Esophagus squamous epithelium (tissue), 5 donors: Measurements from ENCODE around the gene SLC6A3. TPM values are rescaled to one million over a fixed set of nuclear protein-coding genes. Genes with fewer than 3 reads are reported as not detected.
"Not testable (repeated sequence)": the region's sequence is repeated elsewhere in the genome, so short reads cannot be mapped to it uniquely, and the experiment has no call there.

Source experiments
- DNase-seq: peaks from one replicate; lab custom pipeline; 2025; lab: John Stamatoyannopoulos, UW
- H3K27ac ChIP-seq, 4 donors: fragments of 200-600 bp; sonication (generic); one replicate each; pipeline ENCODE4 v1.5.1; 2016 to 2019; ENCODE audit warnings: mild to moderate bottlenecking in 1 of 4
- H3K27me3 ChIP-seq, 4 donors: fragments of 200-600 bp; sonication (generic); 1 replicate in 3 of 4; 2 replicates in 1 of 4; pipeline versions ENCODE4 v1.5.1 to v1.6.0; 2017 to 2021; ENCODE audit warnings: antibody characterized with exemption in 1 of 4
- H3K36me3 ChIP-seq, 3 donors: fragments of 200-600 bp; sonication (generic); one replicate each; pipeline ENCODE4 v1.5.1; 2016 to 2019
- H3K4me1 ChIP-seq, 3 donors: fragments of 200-600 bp; sonication (generic); one replicate each; pipeline ENCODE4 v1.5.1; 2017 to 2019
- H3K4me3 ChIP-seq, 4 donors: fragments of 200-600 bp; sonication (generic); 1 replicate in 3 of 4; 2 replicates in 1 of 4; pipeline ENCODE4 v1.5.1; 2016 to 2019; ENCODE audit warnings: mild to moderate bottlenecking in 2 of 4, moderate library complexity in 1 of 4
- H3K9me3 ChIP-seq, 3 donors: fragments of 200-600 bp; sonication (generic); one replicate each; pipeline ENCODE4 v1.5.1; 2016 to 2019
- CTCF ChIP-seq, 6 experiments: fragments of 450-650 bp in 4 of 6; fragments of 200-600 bp in 2 of 6; sonication (generic) in 2 of 6; IDR thresholded peaks; one replicate each; pipeline ENCODE4 v1.5.1; 2016 to 2019; ENCODE audit warnings: antibody characterized with exemption in 6 of 6, mild to moderate bottlenecking in 4 of 6, moderate library complexity in 4 of 6
- POLR2A ChIP-seq, 4 donors: fragments of 450-650 bp; IDR thresholded peaks; one replicate each; pipeline ENCODE4 v1.6.1; 2017; ENCODE audit warnings: antibody characterized with exemption in 4 of 4, mild to moderate bottlenecking in 4 of 4, moderate library complexity in 3 of 4
- WGBS, 2 donors: methylation state at CpG; one replicate each; pipeline ENCODE4 v1.1.5; 2018; 5-methylcytosine and 5-hydroxymethylcytosine counted together
- intact Hi-C: fragments of 100-400 bp; cut with DNase I; formaldehyde crosslinking; loops from one replicate; pipeline ENCODE4 v1.15.0; 2022
- total RNA-seq, 4 donors: library from RNA; depleted of rRNA; stranded (reverse); fragments of >200 nt; gene quantifications; one replicate each; pipeline ENCODE4 v1.1.0, GENCODE V29; 2016
- donor health status: DM: yes; HTN: yes; CAD: no.

Gene SLC6A3
- total RNA-seq, 4 donors from 2014 or later = 0.19 TPM; not detected in 3

GRCh38 chr5:1429066-1429465, 16.2 kb downstream of the SLC6A3 start:
- TF ChIP-seq POLR2A (IDR thresholded peaks at IDR 0.05) (no peak), CTCF (IDR thresholded peaks at IDR 0.05) (no peak)
- Histone ChIP-seq H3K27ac (no peak overlapping the region), H3K4me1 (no peaks in the 10 kb centered on the region), H3K9me3 (peaks cover 4 to 44% (median 26%) of the 10 kb centered on the region in 3 donors), H3K36me3 (no peaks in the 10 kb centered on the region), H3K27me3 (peaks cover 0 to 3% (median 0%) of the 10 kb centered on the region in 4 donors), H3K4me3 (no peak overlapping the region)
- intact Hi-C loops = no loop called here
- no peak for DNase-seq
- WGBS, 2 donors = 79% methylated on average over 5 to 6 of the region's 7 CpGs

- no peak for DNase-seq
- Histone ChIP-seq H3K4me3 (no peak overlapping the region), H3K4me1 (no peaks in the 10 kb centered on the region), H3K9me3 (peaks cover 4 to 44% (median 26%) of the 10 kb centered on the region in 3 donors), H3K27me3 (peaks cover 0 to 3% (median 0%) of the 10 kb centered on the region in 4 donors), H3K36me3 (no peaks in the 10 kb centered on the region), H3K27ac (no peak overlapping the region)
- intact Hi-C loops = no loop called here
- WGBS, 2 donors = 77 to 79% methylated on average over 1 of the region's 1 CpG
- TF ChIP-seq POLR2A (IDR thresholded peaks at IDR 0.05) = no peak
- no peak for TF ChIP-seq CTCF (IDR thresholded peaks at IDR 0.05)
Observed at GRCh38 chr5:1428107-1428506, 17.1 kb downstream of the SLC6A3 start.

- H3K27me3 ChIP-seq = peaks cover 0 to 12% (median 0%) of the 10 kb centered on the region in 4 donors
- H3K4me3 ChIP-seq = no peak overlapping the region
- no peaks in the 10 kb centered on the region for H3K36me3 ChIP-seq
- peaks cover 4 to 35% (median 26%) of the 10 kb centered on the region in 3 donors for H3K9me3 ChIP-seq
- intact Hi-C loops = no loop called here
- no peak overlapping the region for H3K27ac ChIP-seq
- TF ChIP-seq POLR2A (IDR thresholded peaks at IDR 0.05) = no peak
- TF ChIP-seq CTCF (IDR thresholded peaks at IDR 0.05) = no peak
- no peak for DNase-seq
- H3K4me1 ChIP-seq = no peaks in the 10 kb centered on the region
- 75 to 86% methylated on average over 3 to 7 of the region's 9 CpGs for WGBS, 2 donors
Observed at GRCh38 chr5:1424716-1425115, 20.5 kb downstream of the SLC6A3 start.

DNA sequence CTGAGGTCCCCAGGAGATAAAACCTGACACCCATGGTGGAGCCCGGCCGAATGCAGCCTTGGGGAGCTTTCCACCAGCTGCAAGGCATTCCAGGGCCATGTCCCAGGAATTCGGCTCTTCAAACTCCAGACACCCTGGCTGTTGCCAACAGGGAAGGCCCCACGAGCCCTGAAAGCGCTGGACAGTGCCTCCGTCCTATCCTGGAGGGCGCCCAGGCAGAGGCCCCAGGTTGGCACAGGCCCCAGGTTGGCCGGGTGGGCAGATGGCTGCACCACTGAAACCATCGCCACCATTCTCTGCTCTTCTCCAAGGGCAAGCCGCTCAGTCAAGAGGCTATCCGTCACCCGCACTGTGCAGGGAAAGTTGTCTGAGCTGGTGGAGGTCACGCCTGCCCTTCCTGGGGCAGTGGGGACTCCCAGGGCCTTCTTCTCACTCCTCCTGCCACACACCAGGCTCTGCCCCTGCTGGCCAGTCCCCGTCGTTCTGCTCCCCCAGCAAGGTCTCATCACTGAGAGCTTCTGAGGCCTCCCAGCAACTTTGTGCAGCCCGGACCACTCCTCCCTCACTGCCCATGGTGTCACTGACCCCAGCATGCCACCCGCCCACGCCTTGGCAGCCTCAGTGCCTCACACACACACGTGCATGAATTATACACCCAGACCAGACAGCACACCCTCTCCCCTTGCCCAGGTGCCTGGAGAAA, 21.2 kb downstream of the SLC6A3 start:
- WGBS, 2 donors = 48 to 61% methylated on average over 7 of the region's 19 CpGs
- intact Hi-C loops = no loop called here
- TF ChIP-seq POLR2A (IDR thresholded peaks at IDR 0.05) (no peak), CTCF (IDR thresholded peaks at IDR 0.05) (no peak)
- Histone ChIP-seq H3K9me3 (peaks cover 4 to 29% (median 21%) of the 10 kb centered on the region in 3 donors), H3K36me3 (no peaks in the 10 kb centered on the region), H3K27me3 (peaks cover 0 to 12% (median 0%) of the 10 kb centered on the region in 4 donors), H3K4me1 (no peaks in the 10 kb centered on the region), H3K27ac (no peak overlapping the region), H3K4me3 (no peak overlapping the region)
- no peak for DNase-seq

DNA sequence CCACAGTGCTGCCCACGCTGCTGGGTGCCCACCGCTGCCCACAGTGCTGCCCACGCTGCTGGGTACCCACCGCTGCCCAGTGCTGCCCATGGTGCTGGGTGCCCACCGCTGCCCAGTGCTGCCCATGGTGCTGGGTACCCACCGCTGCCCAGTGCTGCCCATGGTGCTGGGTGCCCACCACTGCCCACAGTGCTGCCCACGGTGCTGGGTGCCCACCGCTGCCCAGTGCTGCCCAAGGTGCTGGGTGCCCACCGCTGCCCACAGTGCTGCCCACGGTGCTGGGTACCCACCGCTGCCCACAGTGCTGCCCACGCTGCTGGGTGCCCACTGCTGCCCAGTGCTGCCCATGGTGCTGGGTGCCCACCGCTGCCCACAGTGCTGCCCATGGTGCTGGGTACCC, 22.7 kb downstream of the SLC6A3 start:
- peaks cover 0 to 15% (median 6%) of the 10 kb centered on the region in 3 donors for H3K9me3 ChIP-seq
- peaks cover 0 to 12% (median 0%) of the 10 kb centered on the region in 4 donors for H3K27me3 ChIP-seq
- H3K4me3 ChIP-seq, DNase-seq, H3K36me3 ChIP-seq, H3K27ac ChIP-seq, intact Hi-C loops, H3K4me1 ChIP-seq: not testable (repeated sequence)
- WGBS, 2 donors = 0% methylated on average over 1 of the region's 13 CpGs; no CpG with 5 or more reads in 1 of the 2 donors
